Spleen (tissue), 11 donors: ENCODE measurements around the gene PDCD11. TPM values are rescaled to one million over a fixed set of nuclear protein-coding genes. Genes with fewer than 3 reads are reported as not detected.

ENCODE experiments used
- DNase-seq: peaks from one replicate; pipeline ENCODE4 v3.0.0-alpha.2; 2020
- H3K27ac ChIP-seq, 8 donors: fragments of 200-600 bp; sonication (generic) in 7 of 8; 1 replicate in 4 of 8; 2 replicates in 4 of 8; pipeline versions ENCODE4 v1.5.0 to v1.8.0; 2016 to 2021; ENCODE audit warnings: inconsistent platforms in 4 of 8, mild to moderate bottlenecking in 4 of 8, moderate library complexity in 1 of 8
- H3K27me3 ChIP-seq, 7 donors: fragments of 200-600 bp; sonication (generic) in 6 of 7; replicated peaks in 1 of 7; 1 replicate in 4 of 7; 2 replicates in 3 of 7; pipeline versions ENCODE4 v1.5.0 to v1.8.0; 2016 to 2021; ENCODE audit warnings: inconsistent platforms in 3 of 7, mild to moderate bottlenecking in 1 of 7
- H3K36me3 ChIP-seq, 6 donors: fragments of 200-600 bp; sonication (generic) in 5 of 6; 1 replicate in 4 of 6; 2 replicates in 2 of 6; pipeline versions ENCODE4 v1.5.0 to v1.8.0; 2016 to 2021; ENCODE audit warnings: inconsistent platforms in 2 of 6
- H3K4me1 ChIP-seq, 6 donors: fragments of 200-600 bp; sonication (generic) in 5 of 6; 1 replicate in 3 of 6; 2 replicates in 3 of 6; pipeline versions ENCODE4 v1.5.0 to v1.8.0; 2016 to 2021; ENCODE audit warnings: inconsistent platforms in 3 of 6
- H3K4me3 ChIP-seq, 8 donors: fragments of 200-600 bp; sonication (generic) in 7 of 8; 1 replicate in 4 of 8; 2 replicates in 4 of 8; pipeline versions ENCODE4 v1.5.0 to v1.8.0; 2016 to 2021; ENCODE audit warnings: inconsistent platforms in 4 of 8, mild to moderate bottlenecking in 4 of 8, moderate library complexity in 2 of 8
- H3K9me3 ChIP-seq, 8 donors: fragments of 200-600 bp; sonication (generic) in 7 of 8; 1 replicate in 4 of 8; 2 replicates in 4 of 8; pipeline versions ENCODE4 v1.5.0 to v1.8.0; 2016 to 2021; ENCODE audit warnings: inconsistent platforms in 4 of 8
- CTCF ChIP-seq, 11 experiments: fragments of 200-600 bp in 7 of 11; fragments of 450-650 bp in 4 of 11; sonication (generic) in 4 of 11; IDR thresholded peaks in 8 of 11; conservative IDR thresholded peaks in 3 of 11; 1 replicate in 7 of 11; 2 replicates in 4 of 11; pipeline versions ENCODE4 v1.4.0 to v1.8.0; 2016 to 2021; ENCODE audit warnings: antibody characterized with exemption in 11 of 11, inconsistent platforms in 4 of 11, mild to moderate bottlenecking in 1 of 11
- POLR2A ChIP-seq, 3 donors: fragments of 450-650 bp; IDR thresholded peaks; one replicate each; pipeline ENCODE4 v1.5.1; 2017; ENCODE audit warnings: antibody characterized with exemption in 3 of 3, mild to moderate bottlenecking in 1 of 3
- POLR2AphosphoS5 ChIP-seq, 3 donors: sonication (generic); formaldehyde crosslinking; IDR thresholded peaks; one replicate each; pipeline ENCODE4 v1.5.1; 2017; ENCODE audit warnings: antibody characterized with exemption in 3 of 3
- WGBS, 5 donors: extraction: QIAGEN DNeasy Blood & Tissue Kit in 3 of 5; methylation state at CpG; one replicate each; pipeline versions ENCODE4 v1.1.5 to v1.1.7; 2013 to 2018; 5-methylcytosine and 5-hydroxymethylcytosine counted together
- intact Hi-C: fragments of 100-400 bp; cut with DNase I; formaldehyde crosslinking; loops from one replicate; pipeline ENCODE4 v1.15.0; 2023; ENCODE audit warnings: low total_unique reads
- polyA plus RNA-seq, 3 donors: library from polyadenylated mRNA; stranded (reverse); fragments of 200-250 nt; gene quantifications; one replicate each; pipeline ENCODE4 v1.2.1, GENCODE V29; 2013
- total RNA-seq, 7 donors: library from RNA; depleted of rRNA in 3 of 7; stranded (reverse); fragments of >200 nt in 3 of 7; fragmentation: NEBNext Ultra II Directional in 4 of 7; extraction: Animal tissue kit (Norgen Biotek cat#: 25700) in 4 of 7; gene quantifications; one replicate each; pipeline versions ENCODE4 v1.1.0 to v1.2.1, GENCODE V29; 2016 to 2021
- donor health status: healthy with polysubstance abuse.
- donor health status: DM: no; HTN: no; CAD: no; lungs with moderate emphysema.
- donor health status: DM: no; HTN: no; CAD: no.
- donor health status: Bipolar disorder and iron deficiency.
- donor health status: healthy.
- donor health status: DM: no; HTN: no; CAD: no.
- donor health status: DM: yes; HTN: yes; CAD: no.

Gene PDCD11
- total and polyA plus RNA-seq, 10 donors, result 13.9 to 41.9 (median 22.7) TPM

- H3K36me3 ChIP-seq, result peaks cover 2 to 100% (median 96%) of the 10 kb centered on the region in 6 donors
- 92 to 97% (median 94%) methylated on average over 5 of the region's 5 CpGs for WGBS, 5 donors
- H3K27ac ChIP-seq, result no peak overlapping the region
- H3K9me3 ChIP-seq, result no peaks in the 10 kb centered on the region
- no peaks in the 10 kb centered on the region for H3K27me3 ChIP-seq
- H3K4me1 ChIP-seq, result no peaks in the 10 kb centered on the region
- TF ChIP-seq CTCF (IDR thresholded peaks at IDR 0.05 in 8 of 11, conservative IDR thresholded peaks at IDR 0.05 in 3 of 11) (no peak), POLR2AphosphoS5 (IDR thresholded peaks at IDR 0.05) (no peak)
- H3K4me3 ChIP-seq, result no peak overlapping the region
- intact Hi-C loops, result loop anchor here (2.0 to 5.0 kb wide), 2 partner anchors 35 to 65 kb away; partner anchors contain the start of gene CALHM2
- no peak for DNase-seq
Observed at GRCh38 chr10:103417601-103418000, 21.2 kb downstream of the PDCD11 start.

- TF ChIP-seq CTCF (IDR thresholded peaks at IDR 0.05 in 8 of 11, conservative IDR thresholded peaks at IDR 0.05 in 3 of 11), result no peak
- TF ChIP-seq POLR2A (IDR thresholded peaks at IDR 0.05), result no peak
- no peak for TF ChIP-seq POLR2AphosphoS5 (IDR thresholded peaks at IDR 0.05)
- Histone ChIP-seq H3K27me3 (no peaks in the 10 kb centered on the region), H3K4me1 (no peaks in the 10 kb centered on the region), H3K9me3 (no peaks in the 10 kb centered on the region), H3K27ac (no peak overlapping the region), H3K36me3 (peaks cover 4 to 100% (median 96%) of the 10 kb centered on the region in 6 donors), H3K4me3 (no peak overlapping the region)
- 93 to 96% (median 94%) methylated on average over 4 of the region's 4 CpGs for WGBS, 5 donors
- intact Hi-C loops, result loop anchor here (5.0 kb wide), 1 partner anchor 33 kb away; the partner anchor contains the start of gene CALHM2
- DNase-seq, result no peak
Observed at GRCh38 chr10:103419101-103419500, 22.7 kb downstream of the PDCD11 start.

GRCh38 chr10:103423748-103424147 lies 27.3 kb downstream of the PDCD11 start:
- Histone ChIP-seq H3K4me1 (peaks cover 0 to 4% (median under 1%) of the 10 kb centered on the region in 6 donors), H3K36me3 (peaks cover 4 to 100% (median 85%) of the 10 kb centered on the region in 6 donors), H3K27ac (no peak overlapping the region), H3K27me3 (no peaks in the 10 kb centered on the region), H3K9me3 (no peaks in the 10 kb centered on the region), H3K4me3 (no peak overlapping the region)
- 86 to 96% (median 91%) methylated on average over 5 of the region's 5 CpGs for WGBS, 5 donors
- no peak for DNase-seq
- intact Hi-C loops, result loop anchor here (2.0 kb wide), 1 partner anchor 57 kb away; no protein-coding TSS in a partner anchor
- TF ChIP-seq POLR2AphosphoS5 (IDR thresholded peaks at IDR 0.05), result no peak
- TF ChIP-seq POLR2A (IDR thresholded peaks at IDR 0.05), result no peak
- TF ChIP-seq CTCF (IDR thresholded peaks at IDR 0.05 in 8 of 11, conservative IDR thresholded peaks at IDR 0.05 in 3 of 11), result no peak

GRCh38 chr10:103427866-103428265 lies 31.4 kb downstream of the PDCD11 start:
- H3K4me3 ChIP-seq, result no peak overlapping the region
- peak; percentile 28 for DNase-seq
- no peaks in the 10 kb centered on the region for H3K9me3 ChIP-seq
- intact Hi-C loops, result no loop called here
- peaks cover 0 to 18% (median 6%) of the 10 kb centered on the region in 6 donors for H3K4me1 ChIP-seq
- 95 to 98% (median 95%) methylated on average over 9 of the region's 9 CpGs for WGBS, 5 donors
- H3K27me3 ChIP-seq, result no peaks in the 10 kb centered on the region
- H3K36me3 ChIP-seq, result peaks cover 4 to 100% (median 68%) of the 10 kb centered on the region in 6 donors
- no peak overlapping the region for H3K27ac ChIP-seq
- TF ChIP-seq CTCF (IDR thresholded peaks at IDR 0.05 in 8 of 11, conservative IDR thresholded peaks at IDR 0.05 in 3 of 11), result no peak
- TF ChIP-seq POLR2AphosphoS5 (IDR thresholded peaks at IDR 0.05), result no peak
- no peak for TF ChIP-seq POLR2A (IDR thresholded peaks at IDR 0.05)
